ENCODE results near the gene NDUFA5.

The NDUFA5 gene

GRCh38 chr7:123557398-123558288 is at the start of gene NDUFA5:
Gene NDUFA5, minus strand, starts transcription at chr7:123557818. Its CDS starts 23 bp downstream, at chr7:123557795.
- H3K4me3 ChIP-seq (ENCODE audit: low read depth, low read length): peak within 1 kb of the TSS; percentile 98
- DNase-seq (ENCODE audit: low read depth): peak; percentile 98

- DNase-seq (ENCODE audit: low read depth): no peak
- H3K4me3 ChIP-seq (ENCODE audit: low read depth, low read length): no peak overlapping the region
Observed at GRCh38 chr7:123604739-123605138, 47.1 kb upstream of the NDUFA5 start.

- H3K4me3 ChIP-seq (ENCODE audit: low read depth, low read length): no peak overlapping the region
Observed at GRCh38 chr7:123602648-123603047, 45.0 kb upstream of the NDUFA5 start.

GRCh38 chr7:123601530-123601929 is 43.9 kb upstream of the NDUFA5 start, which contains the start of gene ASB15:
Gene ASB15, plus strand, starts transcription at chr7:123601821. Its CDS starts 12,682 bp downstream, at chr7:123614503.
- no peak for DNase-seq (ENCODE audit: low read depth)
- H3K4me3 ChIP-seq (ENCODE audit: low read depth, low read length): no peak within 1 kb of the TSS

More at GRCh38 chr7:123602648-123603047, 45.0 kb upstream of the NDUFA5 start:
- no peak for DNase-seq (ENCODE audit: low read depth)

GRCh38 chr7:123600876-123601275 is 43.3 kb upstream of the NDUFA5 start:
- no peak for DNase-seq (ENCODE audit: low read depth)
- H3K4me3 ChIP-seq (ENCODE audit: low read depth, low read length): no peak overlapping the region

GRCh38 chr7:123599766-123600165 is 42.1 kb upstream of the NDUFA5 start:
- H3K4me3 ChIP-seq (ENCODE audit: low read depth, low read length): no peak overlapping the region
- no peak for DNase-seq (ENCODE audit: low read depth)

- DNase-seq (ENCODE audit: low read depth): no peak
Observed at GRCh38 chr7:123598657-123599056, 41.0 kb upstream of the NDUFA5 start.

GRCh38 chr7:123594813-123595241 is 37.2 kb upstream of the NDUFA5 start:
- H3K4me3 ChIP-seq (ENCODE audit: low read depth, low read length): no peak overlapping the region
- no peak for DNase-seq (ENCODE audit: low read depth)

More at GRCh38 chr7:123598657-123599056, 41.0 kb upstream of the NDUFA5 start:
- H3K4me3 ChIP-seq (ENCODE audit: low read depth, low read length): no peak overlapping the region

- H3K4me3 ChIP-seq (ENCODE audit: low read depth, low read length): no peak overlapping the region
- DNase-seq (ENCODE audit: low read depth): no peak
Observed at GRCh38 chr7:123588376-123588775, 30.8 kb upstream of the NDUFA5 start.

GRCh38 chr7:123583821-123584220 is 26.2 kb upstream of the NDUFA5 start:
- DNase-seq (ENCODE audit: low read depth): no peak
- H3K4me3 ChIP-seq (ENCODE audit: low read depth, low read length): no peak overlapping the region

GRCh38 chr7:123581162-123581459 is 23.5 kb upstream of the NDUFA5 start:
- no peak overlapping the region for H3K4me3 ChIP-seq (ENCODE audit: low read depth, low read length)
- no peak for DNase-seq (ENCODE audit: low read depth)

- no peak overlapping the region for H3K4me3 ChIP-seq (ENCODE audit: low read depth, low read length)
- no peak for DNase-seq (ENCODE audit: low read depth)
Observed at GRCh38 chr7:123580406-123581161, 23.0 kb upstream of the NDUFA5 start.

GRCh38 chr7:123579416-123579815 is 21.8 kb upstream of the NDUFA5 start:
- DNase-seq (ENCODE audit: low read depth): no peak
- H3K4me3 ChIP-seq (ENCODE audit: low read depth, low read length): no peak overlapping the region

GRCh38 chr7:123573896-123574467 is 16.4 kb upstream of the NDUFA5 start:
- no peak overlapping the region for H3K4me3 ChIP-seq (ENCODE audit: low read depth, low read length)
- no peak for DNase-seq (ENCODE audit: low read depth)

- DNase-seq (ENCODE audit: low read depth): no peak
- no peak overlapping the region for H3K4me3 ChIP-seq (ENCODE audit: low read depth, low read length)
Observed at GRCh38 chr7:123573341-123573740, 15.7 kb upstream of the NDUFA5 start.

GRCh38 chr7:123571684-123572083 is 14.1 kb upstream of the NDUFA5 start:
- DNase-seq (ENCODE audit: low read depth): no peak
- no peak overlapping the region for H3K4me3 ChIP-seq (ENCODE audit: low read depth, low read length)

GRCh38 chr7:123571187-123571586 is 13.6 kb upstream of the NDUFA5 start:
- no peak overlapping the region for H3K4me3 ChIP-seq (ENCODE audit: low read depth, low read length)
- DNase-seq (ENCODE audit: low read depth): no peak

GRCh38 chr7:123570390-123571182 is 13.0 kb upstream of the NDUFA5 start:
- no peak for DNase-seq (ENCODE audit: low read depth)
- H3K4me3 ChIP-seq (ENCODE audit: low read depth, low read length): no peak overlapping the region

- DNase-seq (ENCODE audit: low read depth): no peak
- H3K4me3 ChIP-seq (ENCODE audit: low read depth, low read length): no peak overlapping the region
Observed at GRCh38 chr7:123569352-123570010, 11.9 kb upstream of the NDUFA5 start.
